Esophagus (tissue), 2 donors: ENCODE measurements around the gene VTN. TPM values are rescaled to one million over a fixed set of nuclear protein-coding genes. Genes with fewer than 3 reads are reported as not detected.

ENCODE experiments used
- H3K27ac ChIP-seq, 2 donors: one replicate each; pipeline ENCODE4 v1.5.1; 2013; ENCODE audit warnings: low read depth in 2 of 2, mild to moderate bottlenecking in 2 of 2, inconsistent platforms in 1 of 2, low read length in 1 of 2, moderate library complexity in 1 of 2
- H3K27me3 ChIP-seq, 2 donors: one replicate each; pipeline ENCODE4 v1.6.1; 2013; ENCODE audit warnings: low read length in 2 of 2, control low read depth in 1 of 2, mild to moderate bottlenecking in 1 of 2; ENCODE audit not compliant: insufficient read depth in 2 of 2, control insufficient read depth in 1 of 2
- H3K36me3 ChIP-seq, 2 donors: one replicate each; pipeline ENCODE4 v1.6.1; 2013; ENCODE audit warnings: low read length in 1 of 2; ENCODE audit not compliant: control insufficient read depth in 2 of 2, insufficient read depth in 2 of 2
- H3K4me1 ChIP-seq, 2 donors: one replicate each; pipeline ENCODE4 v1.6.1; 2013; ENCODE audit warnings: low read length in 1 of 2; ENCODE audit not compliant: control insufficient read depth in 2 of 2, insufficient read depth in 2 of 2
- H3K4me3 ChIP-seq, 2 donors: one replicate each; pipeline ENCODE4 v1.5.1; 2013; ENCODE audit warnings: low read length in 2 of 2, mild to moderate bottlenecking in 2 of 2, low read depth in 1 of 2, moderate library complexity in 1 of 2
- H3K9me3 ChIP-seq, 2 donors: one replicate each; pipeline ENCODE4 v1.6.1; 2013; ENCODE audit warnings: mild to moderate bottlenecking in 2 of 2, low read depth in 1 of 2, low read length in 1 of 2, moderate library complexity in 1 of 2; ENCODE audit not compliant: control insufficient read depth in 2 of 2, insufficient read depth in 1 of 2
- WGBS, 2 donors: extraction: QIAGEN DNeasy Blood & Tissue Kit; methylation state at CpG; one replicate each; pipeline ENCODE4 v1.1.7; 2013; 5-methylcytosine and 5-hydroxymethylcytosine counted together
- polyA plus RNA-seq, 2 donors: library from polyadenylated mRNA; stranded (reverse); fragments of 200-250 nt; gene quantifications; one replicate each; pipeline ENCODE4 v1.2.3, GENCODE V29; 2013
- donor health status: healthy with polysubstance abuse.
- donor health status: Bipolar disorder and iron deficiency.

VTN gene
- polyA plus RNA-seq, 2 donors: 0.22 to 0.51 TPM

- H3K27me3 ChIP-seq: no peaks in the 10 kb centered on the region
- H3K36me3 ChIP-seq: no peaks in the 10 kb centered on the region
- peaks cover 4 to 6% of the 10 kb centered on the region in 2 donors for H3K4me1 ChIP-seq
- WGBS, 2 donors: 63 to 68% methylated on average over 8 of the region's 8 CpGs
- no peak overlapping the region for H3K27ac ChIP-seq
- H3K4me3 ChIP-seq: peak overlapping the region in 1 of 2 donors; percentile 57
- no peaks in the 10 kb centered on the region for H3K9me3 ChIP-seq
These were observed 49.7 kb downstream of the VTN start for GRCh38 chr17:28320215-28321061.

- peak overlapping the region; percentile 57 to 63 for H3K4me3 ChIP-seq
- WGBS, 2 donors: 1 to 3% methylated on average over 7 of the region's 7 CpGs
- H3K4me1 ChIP-seq: peaks cover 4 to 6% of the 10 kb centered on the region in 2 donors
- H3K9me3 ChIP-seq: no peaks in the 10 kb centered on the region
- H3K27me3 ChIP-seq: no peaks in the 10 kb centered on the region
- H3K36me3 ChIP-seq: no peaks in the 10 kb centered on the region
- H3K27ac ChIP-seq: peak overlapping the region in 1 of 2 donors; percentile 66
These were observed 50.5 kb downstream of the VTN start for GRCh38 chr17:28319598-28319935.

GRCh38 chr17:28318759-28319597 is 51.1 kb downstream of the VTN start, which contains the start of gene TMEM97:
TMEM97 (plus strand) TSS chr17:28319200; CDS start chr17:28319240, 40 bp downstream.
- no peaks in the 10 kb centered on the region for H3K9me3 ChIP-seq
- no peaks in the 10 kb centered on the region for H3K36me3 ChIP-seq
- peak within 1 kb of the TSS in 1 of 2 donors; percentile 66 for H3K27ac ChIP-seq
- peak within 1 kb of the TSS; percentile 57 to 63 for H3K4me3 ChIP-seq
- WGBS, 2 donors: 1% methylated on average over 68 to 72 of the region's 72 CpGs
- H3K27me3 ChIP-seq: no peaks in the 10 kb centered on the region
- peaks cover 4 to 6% of the 10 kb centered on the region in 2 donors for H3K4me1 ChIP-seq

GRCh38 chr17:28317966-28318758 is 51.9 kb downstream of the VTN start:
- no peak overlapping the region for H3K27ac ChIP-seq
- WGBS, 2 donors: 15 to 18% methylated on average over 40 of the region's 40 CpGs
- peak overlapping the region; percentile 44 to 57 for H3K4me3 ChIP-seq

More at GRCh38 chr17:28317966-28318758, 51.9 kb downstream of the VTN start:
- H3K9me3 ChIP-seq: no peaks in the 10 kb centered on the region
- peaks cover 4 to 6% of the 10 kb centered on the region in 2 donors for H3K4me1 ChIP-seq
- H3K36me3 ChIP-seq: no peaks in the 10 kb centered on the region
- H3K27me3 ChIP-seq: no peaks in the 10 kb centered on the region

Other genes starting within 250 kb of the VTN start
- gene TMEM97, start 51.1 kb downstream of the VTN start, polyA plus RNA-seq: 1 to 10 TPM; 7.4 to 8.9 TPM
- 10 to 100 TPM; 23.3 to 35.7 TPM for gene IFT20, start 34.8 kb downstream of the VTN start, polyA plus RNA-seq
- gene TNFAIP1, start 34.5 kb downstream of the VTN start, polyA plus RNA-seq: 10 to 100 TPM in 1 of 2 donors, 1 to 10 TPM in 1; 9.7 to 22.6 TPM
- 10 to 100 TPM; 29.8 to 69.3 TPM for gene POLDIP2, start 12.8 kb downstream of the VTN start, polyA plus RNA-seq
- not detected for gene SEBOX, start 5.1 kb downstream of the VTN start, polyA plus RNA-seq
- 1 to 10 TPM; 3.0 to 4.4 TPM for gene SARM1, start 1.4 kb upstream of the VTN start, polyA plus RNA-seq
- 1 to 10 TPM in 1 of 2 donors, under 1 TPM in 1; 0.86 to 1.6 TPM for gene SLC46A1, start 35.9 kb upstream of the VTN start, polyA plus RNA-seq
- under 1 TPM in 1 of 2 donors, not detected in 1; 0.02 TPM for gene SLC13A2, start 103.3 kb upstream of the VTN start, polyA plus RNA-seq
- gene FOXN1, start 136.0 kb upstream of the VTN start, polyA plus RNA-seq: 10 to 100 TPM in 1 of 2 donors, 1 to 10 TPM in 1; 8.8 to 10.6 TPM
- 10 to 100 TPM; 15.3 to 20.1 TPM for gene UNC119, start 182.3 kb upstream of the VTN start, polyA plus RNA-seq
- gene PIGS, start 201.2 kb upstream of the VTN start, polyA plus RNA-seq: 10 to 100 TPM in 1 of 2 donors, 1 to 10 TPM in 1; 9.8 to 30.7 TPM
- 10 to 100 TPM; 21.3 to 24.0 TPM for gene ALDOC, start 206.6 kb upstream of the VTN start, polyA plus RNA-seq
- gene SPAG5, start 228.7 kb upstream of the VTN start, polyA plus RNA-seq: 10 to 100 TPM; 11.6 to 19.7 TPM
- gene RSKR, start 243.9 kb upstream of the VTN start, polyA plus RNA-seq: 1 to 10 TPM; 2.0 to 6.7 TPM